ENCODE results near the gene HAPLN3.

DNA sequence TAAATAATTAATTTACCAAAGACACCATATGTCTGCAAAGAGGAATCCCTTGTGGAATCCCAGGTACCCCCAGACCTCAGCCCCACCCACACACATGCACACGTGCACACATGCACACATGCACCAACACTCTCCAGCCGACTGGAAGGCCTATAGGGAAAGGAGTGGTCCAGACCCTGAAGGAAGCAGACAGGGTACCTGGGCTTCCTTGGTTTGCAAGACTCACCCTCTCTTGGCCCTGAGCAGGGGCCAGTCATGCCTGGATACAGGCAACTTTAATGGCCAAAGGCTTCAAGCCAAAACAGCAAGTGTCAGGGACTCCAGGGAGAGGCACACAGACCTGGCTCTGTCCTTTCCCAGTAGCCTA, 8.9 kb upstream of the HAPLN3 start:
- TF ChIP-seq, protein P1, sequence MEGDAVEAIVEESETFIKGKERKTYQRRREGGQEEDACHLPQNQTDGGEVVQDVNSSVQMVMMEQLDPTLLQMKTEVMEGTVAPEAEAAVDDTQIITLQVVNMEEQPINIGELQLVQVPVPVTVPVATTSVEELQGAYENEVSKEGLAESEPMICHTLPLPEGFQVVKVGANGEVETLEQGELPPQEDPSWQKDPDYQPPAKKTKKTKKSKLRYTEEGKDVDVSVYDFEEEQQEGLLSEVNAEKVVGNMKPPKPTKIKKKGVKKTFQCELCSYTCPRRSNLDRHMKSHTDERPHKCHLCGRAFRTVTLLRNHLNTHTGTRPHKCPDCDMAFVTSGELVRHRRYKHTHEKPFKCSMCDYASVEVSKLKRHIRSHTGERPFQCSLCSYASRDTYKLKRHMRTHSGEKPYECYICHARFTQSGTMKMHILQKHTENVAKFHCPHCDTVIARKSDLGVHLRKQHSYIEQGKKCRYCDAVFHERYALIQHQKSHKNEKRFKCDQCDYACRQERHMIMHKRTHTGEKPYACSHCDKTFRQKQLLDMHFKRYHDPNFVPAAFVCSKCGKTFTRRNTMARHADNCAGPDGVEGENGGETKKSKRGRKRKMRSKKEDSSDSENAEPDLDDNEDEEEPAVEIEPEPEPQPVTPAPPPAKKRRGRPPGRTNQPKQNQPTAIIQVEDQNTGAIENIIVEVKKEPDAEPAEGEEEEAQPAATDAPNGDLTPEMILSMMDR (IDR thresholded peaks at IDR 0.05), result no peak
- TF ChIP-seq POLR2A (IDR thresholded peaks at IDR 0.05), result no peak
